ENCODE results near the gene COL23A1. TPM values are rescaled to one million over a fixed set of nuclear protein-coding genes. Genes with fewer than 3 reads are reported as not detected.

COL23A1 gene
- total and polyA plus RNA-seq, 2 of the 8 experiments (the other 6 are each of a cell fraction or from before 2014, with no cell fraction given) = 3.1 to 4.7 TPM

DNA sequence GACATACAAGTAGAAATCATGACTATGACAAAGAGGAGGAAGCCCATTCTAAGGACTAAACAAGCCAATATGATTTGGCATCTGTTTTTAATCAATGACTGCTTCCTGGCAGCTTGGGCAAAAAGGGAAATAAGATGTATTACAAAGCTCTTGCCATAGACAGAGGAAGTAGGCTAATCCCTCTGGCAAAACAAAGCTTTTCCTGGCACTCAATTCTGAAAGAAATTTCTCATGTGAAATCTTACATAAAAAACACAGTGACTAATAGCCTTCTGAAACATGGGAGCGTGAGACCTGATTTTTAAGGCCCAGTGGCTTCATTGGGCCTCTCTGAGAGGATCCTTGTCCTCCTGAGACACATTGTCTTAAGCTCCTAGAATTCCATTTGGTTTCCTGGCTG lies 93.6 kb downstream of the COL23A1 start (continued):
- TF ChIP-seq GABPA (IDR thresholded peaks at IDR 0.05; ENCODE audit: borderline replicate concordance, insufficient read depth, low read length) (no peak), RAD21 (IDR thresholded peaks at IDR 0.05 in 1 of 2, conservative IDR thresholded peaks at IDR 0.05 in 1 of 2; ENCODE audit: low read depth in 2 of 2, low read length in 2 of 2) (no peak), CBX5 (IDR thresholded peaks at IDR 0.05; ENCODE audit: low read depth, low read length) (no peak), SP1 (IDR thresholded peaks at IDR 0.05; ENCODE audit: low read depth, low read length) (no peak), E2F6 (IDR thresholded peaks at IDR 0.05) (no peak)

Data from H1 (cell line).